GM18951 (cell line): ENCODE data around the gene LDB2.
"Not testable (repeated sequence)": the region's sequence is repeated elsewhere in the genome, so short reads cannot be mapped to it uniquely, and the experiment has no call there.

Source experiments
- POLR2A ChIP-seq: IDR thresholded peaks from 4 replicates; pipeline ENCODE4 v1.6.1; 2011; ENCODE audit warnings: mild to moderate bottlenecking; ENCODE audit not compliant: insufficient read length, insufficient read depth; ENCODE audit errors: extremely low read depth
- in situ Hi-C: fragments of 300-500 bp; cut with MboI; formaldehyde crosslinking; loops from one replicate; pipeline ENCODE4 v1.12.0; 2022; ENCODE audit warnings: low sequenced_read_pairs, mixed read lengths, inconsistent platforms; ENCODE audit not compliant: unreplicated experiment

Gene LDB2

GRCh38 chr4:16897991-16898827 lies at the start of gene LDB2:
Gene LDB2, minus strand, starts transcription at chr4:16898645.
- TF ChIP-seq POLR2A, result no peak
- in situ Hi-C loops, result no loop called here

GRCh38 chr4:16942491-16942890 lies 44.0 kb upstream of the LDB2 start:
- in situ Hi-C loops, result no loop called here
- TF ChIP-seq POLR2A, result no peak

GRCh38 chr4:16939178-16939577 lies 40.7 kb upstream of the LDB2 start:
- TF ChIP-seq POLR2A, result no peak
- in situ Hi-C loops, result no loop called here

- in situ Hi-C loops, result no loop called here
- TF ChIP-seq POLR2A, result no peak
Measured at GRCh38 chr4:16938512-16939040, 40.1 kb upstream of the LDB2 start.

GRCh38 chr4:16931339-16932305 lies 33.2 kb upstream of the LDB2 start:
- in situ Hi-C loops, result no loop called here
- TF ChIP-seq POLR2A, result no peak

GRCh38 chr4:16926214-16926613 lies 27.8 kb upstream of the LDB2 start:
- TF ChIP-seq POLR2A, result no peak
- in situ Hi-C loops, result no loop called here

- in situ Hi-C loops, result not testable (repeated sequence)
Measured at GRCh38 chr4:16918716-16919115, 20.3 kb upstream of the LDB2 start.

GRCh38 chr4:16916719-16917337 lies 18.4 kb upstream of the LDB2 start:
- in situ Hi-C loops, result no loop called here
- TF ChIP-seq POLR2A, result no peak

GRCh38 chr4:16916031-16916430 lies 17.6 kb upstream of the LDB2 start:
- in situ Hi-C loops, result no loop called here
- TF ChIP-seq POLR2A, result no peak

GRCh38 chr4:16914208-16914607 lies 15.8 kb upstream of the LDB2 start:
- TF ChIP-seq POLR2A, result no peak
- in situ Hi-C loops, result no loop called here

- TF ChIP-seq POLR2A, result no peak
- in situ Hi-C loops, result no loop called here
Measured at GRCh38 chr4:16912896-16913295, 14.5 kb upstream of the LDB2 start.

GRCh38 chr4:16909281-16909680 lies 10.8 kb upstream of the LDB2 start:
- TF ChIP-seq POLR2A, result no peak
- in situ Hi-C loops, result no loop called here
